Panc1 (cell line): ENCODE data around the gene GARRE1. TPM values are rescaled to one million over a fixed set of nuclear protein-coding genes. Genes with fewer than 3 reads are reported as not detected.
"Not testable (repeated sequence)": the region's sequence is repeated elsewhere in the genome, so short reads cannot be mapped to it uniquely, and the experiment has no call there.

ENCODE experiments used
- ATAC-seq: fragments of 200-7000 bp; cut with Tn5 transposase; 2 replicates; pipeline ENCODE4 v1.9.1; 2020; ENCODE audit warnings: mild to moderate bottlenecking, moderate library complexity
- BruUV-seq: library from RNA; stranded (reverse); fragments of 400-500 nt; replicated peaks from 2 replicates; lab custom pipeline; 2021; lab: Mats Ljungman, UMichigan
- CTCF ChIA-PET: fragments of 300-600 bp; sonication (Branson Sonifier 250); formaldehyde crosslinking; loops from one replicate; lab custom pipeline; 2022; ENCODE audit warnings: antibody characterized with exemption; lab: Charles Lee
- POLR2A ChIA-PET: fragments of 300-600 bp; sonication (Branson Sonifier 250); formaldehyde crosslinking; loops from one replicate; lab custom pipeline; 2022; ENCODE audit warnings: antibody characterized with exemption; lab: Charles Lee
- DNase-seq: peaks from one replicate; pipeline ENCODE4 v3.0.0-alpha.2; 2010; ENCODE audit warnings: low read depth, low spot score
- H3K27ac ChIP-seq: 2 replicates; pipeline ENCODE4 v1.5.1; 2011; ENCODE audit warnings: mild to moderate bottlenecking, low read length, inconsistent platforms
- H3K27me3 ChIP-seq: fragments of 200-500 bp; sonication (Bioruptor generic); 2 replicates; pipeline ENCODE4 v1.6.0; 2014; ENCODE audit warnings: low read length, inconsistent platforms; ENCODE audit not compliant: control insufficient read depth, insufficient read depth
- H3K36me3 ChIP-seq: fragments of 200-500 bp; sonication (Bioruptor generic); 2 replicates; pipeline ENCODE4 v1.5.1; 2014; ENCODE audit warnings: inconsistent platforms, mild to moderate bottlenecking, low read length, moderate library complexity; ENCODE audit not compliant: control insufficient read depth, insufficient read depth
- H3K4me1 ChIP-seq: 2 replicates; pipeline ENCODE4 v1.5.1; 2011; ENCODE audit warnings: inconsistent platforms, mild to moderate bottlenecking, low read length, moderate library complexity; ENCODE audit not compliant: control insufficient read depth, insufficient read depth
- H3K4me3 ChIP-seq, 2 experiments: 2 replicates each; pipeline ENCODE4 v1.5.1; 2011 to 2012; ENCODE audit warnings: low read depth in 2 of 2, low read length in 2 of 2, mild to moderate bottlenecking in 2 of 2, inconsistent platforms in 1 of 2, moderate library complexity in 1 of 2
- H3K9me3 ChIP-seq: fragments of 200-500 bp; sonication (Bioruptor generic); 2 replicates; pipeline ENCODE4 v1.5.1; 2014; ENCODE audit warnings: low read depth, mild to moderate bottlenecking, inconsistent platforms, low read length, moderate library complexity; ENCODE audit not compliant: control insufficient read depth, insufficient read depth
- POLR2AphosphoS5 ChIP-seq: IDR thresholded peaks from 2 replicates; pipeline ENCODE4 v1.6.1; 2012; ENCODE audit warnings: mild to moderate bottlenecking, low read depth, low read length, moderate library complexity
- SIN3A ChIP-seq: IDR thresholded peaks from 2 replicates; pipeline ENCODE4 v1.6.1; 2012; ENCODE audit warnings: low read depth, mild to moderate bottlenecking, low read length, moderate library complexity, borderline replicate concordance; ENCODE audit not compliant: insufficient read depth
- TCF7L2 ChIP-seq: IDR thresholded peaks from 2 replicates; pipeline ENCODE4 v1.6.1; 2011; ENCODE audit warnings: mild to moderate bottlenecking, low read depth, low read length, inconsistent platforms
- in situ Hi-C: cut with HindIII; loops from 2 replicates; pipeline ENCODE4 v1.10.0; 2016; ENCODE audit warnings: low sequenced_read_pairs, low pct_unique_long_range_greater_than_20kb
- intact Hi-C: fragments of 100-400 bp; cut with micrococcal nuclease; formaldehyde crosslinking; loops from one replicate; pipeline ENCODE4 v1.10.0; 2022; ENCODE audit not compliant: unreplicated experiment
- total RNA-seq: library from RNA; stranded (reverse); gene quantifications from one replicate; pipeline ENCODE4 v1.2.1, GENCODE V29; 2021; ENCODE audit not compliant: unreplicated experiment
- TF ChIP-seq, protein P1 (sequence below): fragments of 450-650 bp; IDR thresholded peaks from 2 replicates; pipeline ENCODE4 v1.5.1; 2017; ENCODE audit warnings: mild to moderate bottlenecking
- TF ChIP-seq, protein P2 (sequence below), 2 experiments: IDR thresholded peaks; 2 replicates each; pipeline ENCODE4 v1.6.1; 2011 to 2012; ENCODE audit warnings: low read depth in 2 of 2, control low read depth in 1 of 2, low read length in 1 of 2, mild to moderate bottlenecking in 1 of 2, moderate library complexity in 1 of 2; ENCODE audit not compliant: insufficient read depth in 1 of 2

The GARRE1 gene
- total RNA-seq, 1 experiment from 2014 or later = 19.7 TPM

DNA sequence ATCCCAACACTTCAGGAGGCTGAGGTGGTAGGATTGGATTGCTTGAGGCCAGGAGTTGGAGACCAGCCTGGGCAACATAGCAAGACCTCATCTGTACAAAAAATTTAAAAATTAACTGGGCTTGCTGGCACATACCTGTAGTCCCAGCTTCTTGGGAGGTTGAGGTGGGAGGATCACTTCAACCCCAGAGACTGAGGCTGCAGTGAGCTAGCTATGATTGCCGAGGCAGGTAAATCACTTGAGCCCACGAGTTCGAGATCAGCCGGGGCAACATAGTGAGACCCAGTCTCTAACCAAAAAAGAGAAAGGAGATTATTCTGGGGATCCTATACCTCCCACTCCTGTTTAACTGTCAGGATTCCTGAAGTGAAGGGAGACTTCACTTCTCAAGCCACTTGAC is 16.4 kb upstream of the GARRE1 start:
- Histone ChIP-seq H3K4me1 (peaks cover 7% of the 10 kb centered on the region), H3K36me3 (no peaks in the 10 kb centered on the region), H3K27me3 (no peaks in the 10 kb centered on the region), H3K9me3 (no peaks in the 10 kb centered on the region), H3K4me3 (no peak overlapping the region), H3K27ac (no peak overlapping the region)
- CTCF ChIA-PET = no interaction called here
- DNase-seq = no peak
- intact Hi-C loops (no loop called here), in situ Hi-C loops (no loop called here)
- no TSS peak for BruUV-seq
- ATAC-seq = no peak
- POLR2A ChIA-PET = interaction anchor here (0.6 kb wide), 1 partner anchor 105 kb away, joined by 6 read pairs; no protein-coding TSS in a partner anchor
- TF ChIP-seq, protein P1, sequence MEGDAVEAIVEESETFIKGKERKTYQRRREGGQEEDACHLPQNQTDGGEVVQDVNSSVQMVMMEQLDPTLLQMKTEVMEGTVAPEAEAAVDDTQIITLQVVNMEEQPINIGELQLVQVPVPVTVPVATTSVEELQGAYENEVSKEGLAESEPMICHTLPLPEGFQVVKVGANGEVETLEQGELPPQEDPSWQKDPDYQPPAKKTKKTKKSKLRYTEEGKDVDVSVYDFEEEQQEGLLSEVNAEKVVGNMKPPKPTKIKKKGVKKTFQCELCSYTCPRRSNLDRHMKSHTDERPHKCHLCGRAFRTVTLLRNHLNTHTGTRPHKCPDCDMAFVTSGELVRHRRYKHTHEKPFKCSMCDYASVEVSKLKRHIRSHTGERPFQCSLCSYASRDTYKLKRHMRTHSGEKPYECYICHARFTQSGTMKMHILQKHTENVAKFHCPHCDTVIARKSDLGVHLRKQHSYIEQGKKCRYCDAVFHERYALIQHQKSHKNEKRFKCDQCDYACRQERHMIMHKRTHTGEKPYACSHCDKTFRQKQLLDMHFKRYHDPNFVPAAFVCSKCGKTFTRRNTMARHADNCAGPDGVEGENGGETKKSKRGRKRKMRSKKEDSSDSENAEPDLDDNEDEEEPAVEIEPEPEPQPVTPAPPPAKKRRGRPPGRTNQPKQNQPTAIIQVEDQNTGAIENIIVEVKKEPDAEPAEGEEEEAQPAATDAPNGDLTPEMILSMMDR = no peak
- TF ChIP-seq POLR2AphosphoS5 (no peak), SIN3A (no peak), TCF7L2 (no peak)
- TF ChIP-seq, protein P2, sequence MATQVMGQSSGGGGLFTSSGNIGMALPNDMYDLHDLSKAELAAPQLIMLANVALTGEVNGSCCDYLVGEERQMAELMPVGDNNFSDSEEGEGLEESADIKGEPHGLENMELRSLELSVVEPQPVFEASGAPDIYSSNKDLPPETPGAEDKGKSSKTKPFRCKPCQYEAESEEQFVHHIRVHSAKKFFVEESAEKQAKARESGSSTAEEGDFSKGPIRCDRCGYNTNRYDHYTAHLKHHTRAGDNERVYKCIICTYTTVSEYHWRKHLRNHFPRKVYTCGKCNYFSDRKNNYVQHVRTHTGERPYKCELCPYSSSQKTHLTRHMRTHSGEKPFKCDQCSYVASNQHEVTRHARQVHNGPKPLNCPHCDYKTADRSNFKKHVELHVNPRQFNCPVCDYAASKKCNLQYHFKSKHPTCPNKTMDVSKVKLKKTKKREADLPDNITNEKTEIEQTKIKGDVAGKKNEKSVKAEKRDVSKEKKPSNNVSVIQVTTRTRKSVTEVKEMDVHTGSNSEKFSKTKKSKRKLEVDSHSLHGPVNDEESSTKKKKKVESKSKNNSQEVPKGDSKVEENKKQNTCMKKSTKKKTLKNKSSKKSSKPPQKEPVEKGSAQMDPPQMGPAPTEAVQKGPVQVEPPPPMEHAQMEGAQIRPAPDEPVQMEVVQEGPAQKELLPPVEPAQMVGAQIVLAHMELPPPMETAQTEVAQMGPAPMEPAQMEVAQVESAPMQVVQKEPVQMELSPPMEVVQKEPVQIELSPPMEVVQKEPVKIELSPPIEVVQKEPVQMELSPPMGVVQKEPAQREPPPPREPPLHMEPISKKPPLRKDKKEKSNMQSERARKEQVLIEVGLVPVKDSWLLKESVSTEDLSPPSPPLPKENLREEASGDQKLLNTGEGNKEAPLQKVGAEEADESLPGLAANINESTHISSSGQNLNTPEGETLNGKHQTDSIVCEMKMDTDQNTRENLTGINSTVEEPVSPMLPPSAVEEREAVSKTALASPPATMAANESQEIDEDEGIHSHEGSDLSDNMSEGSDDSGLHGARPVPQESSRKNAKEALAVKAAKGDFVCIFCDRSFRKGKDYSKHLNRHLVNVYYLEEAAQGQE (IDR thresholded peaks at IDR 0.05; ENCODE audit: insufficient read depth in 1 of 2, low read depth in 2 of 2, low read length in 1 of 2) = no peak

DNA sequence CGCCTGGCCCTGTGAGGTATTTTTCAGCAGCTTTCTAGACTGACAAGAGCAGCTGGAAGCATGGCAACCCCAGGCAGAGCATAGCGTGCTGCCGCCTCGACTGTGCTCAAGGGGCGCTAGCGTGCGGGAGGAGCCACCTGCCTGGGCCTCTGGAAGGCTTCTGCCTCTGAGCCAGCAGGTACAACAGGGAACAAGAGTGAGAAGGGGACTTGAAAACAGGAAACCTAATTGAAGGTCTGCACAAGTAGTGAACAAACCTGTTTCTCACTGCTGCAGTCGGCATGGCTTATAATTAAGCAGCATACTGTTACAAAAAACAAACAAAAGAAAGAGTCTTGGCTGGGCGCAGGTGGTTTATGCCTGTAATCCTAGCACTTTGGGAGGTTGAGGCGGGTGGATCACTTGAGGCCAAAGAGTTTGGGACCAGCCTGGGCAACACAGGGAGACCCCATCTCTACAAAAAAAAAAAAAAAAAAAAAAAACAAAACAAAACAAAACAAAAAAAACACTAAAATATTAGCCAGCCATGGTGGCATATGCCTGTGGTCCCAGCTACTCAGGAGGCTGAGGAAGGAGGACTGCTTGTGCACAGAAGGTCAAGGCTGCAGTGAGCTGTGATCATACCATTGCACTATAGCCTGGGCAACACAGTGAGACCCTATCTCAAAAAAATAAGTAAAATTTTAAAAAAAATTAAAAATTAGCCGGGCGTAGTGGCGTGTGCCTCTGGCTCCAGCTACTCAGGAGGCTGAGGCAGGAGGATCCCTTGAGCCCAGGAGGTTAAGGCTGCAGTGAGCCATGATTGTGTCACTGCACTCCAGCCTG is 12.6 kb upstream of the GARRE1 start:
- CTCF ChIA-PET = interaction anchor here (0.7 kb wide), 1 partner anchor 447 kb away, joined by 5 read pairs; no protein-coding TSS in a partner anchor
- TF ChIP-seq, protein P1 = no peak; the same call in 1 of the 2 replicates
- no peak for TF ChIP-seq POLR2AphosphoS5
- TF ChIP-seq SIN3A = no peak
- TF ChIP-seq, protein P2 (IDR thresholded peaks at IDR 0.05; ENCODE audit: insufficient read depth in 1 of 2, low read depth in 2 of 2, low read length in 1 of 2) = no peak
- no peak for TF ChIP-seq TCF7L2
- Histone ChIP-seq H3K4me1 (peaks cover 3% of the 10 kb centered on the region; the same call in 1 of the 2 replicates), H3K9me3 (no peaks in the 10 kb centered on the region), H3K27ac (no peak overlapping the region), H3K27me3 (no peaks in the 10 kb centered on the region), H3K4me3 (no peak overlapping the region), H3K36me3 (no peaks in the 10 kb centered on the region)
- in situ Hi-C loops (no loop called here), intact Hi-C loops (loop anchor here (5.0 kb wide), 1 partner anchor 96 kb away; no protein-coding TSS in a partner anchor)
- POLR2A ChIA-PET = no interaction called here
- DNase-seq (no peak), ATAC-seq (peak; percentile 91)
- no TSS peak for BruUV-seq

DNA sequence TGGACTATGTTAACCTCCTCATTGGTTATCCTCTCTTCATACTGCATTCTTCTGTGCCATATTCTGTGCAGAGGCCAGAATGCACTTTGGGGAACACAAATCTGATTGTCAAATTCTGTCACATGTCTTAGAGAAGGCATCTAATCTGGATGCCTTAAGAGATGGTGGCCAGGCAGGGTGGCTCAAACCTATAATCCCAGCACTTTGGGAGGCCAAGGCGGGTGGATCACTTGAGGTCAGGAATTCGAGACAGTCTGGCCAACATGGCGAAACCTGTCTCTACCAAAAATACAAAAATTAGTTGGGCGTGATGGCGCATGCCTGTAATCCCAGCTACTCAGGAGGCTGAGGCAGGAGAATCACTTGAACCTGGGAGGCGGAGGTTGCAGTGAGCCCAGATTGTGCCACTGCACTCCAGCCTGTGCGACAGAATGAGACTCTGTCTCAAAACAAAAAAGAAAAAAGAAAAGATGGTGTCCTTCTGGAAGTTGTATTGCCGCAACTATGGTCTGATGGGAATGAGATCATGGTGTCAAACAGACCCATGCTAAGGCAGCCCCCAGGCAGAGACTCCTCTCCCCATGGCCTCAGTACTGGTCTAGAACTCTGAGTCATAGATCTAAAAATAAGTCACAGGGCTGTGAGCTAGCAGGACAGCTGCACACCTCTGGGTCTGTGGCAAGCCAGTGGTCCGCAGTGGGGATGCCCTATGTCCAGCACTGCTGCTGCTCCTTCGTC is 11.0 kb upstream of the GARRE1 start:
- H3K36me3 ChIP-seq, H3K27me3 ChIP-seq, H3K27ac ChIP-seq, H3K4me1 ChIP-seq, in situ Hi-C loops, H3K4me3 ChIP-seq, H3K9me3 ChIP-seq, BruUV-seq, DNase-seq, CTCF ChIA-PET: not testable (repeated sequence)
- ATAC-seq = peak; percentile 67
- POLR2A ChIA-PET = interaction anchor here (0.6 kb wide), 1 partner anchor 73 kb away, joined by 7 read pairs; no protein-coding TSS in a partner anchor
- intact Hi-C loops = loop anchor here (5.0 kb wide), 1 partner anchor 94 kb away; no protein-coding TSS in a partner anchor
